Measurements from ENCODE around the gene RAF1.
"Not testable (repeated sequence)": the region's sequence is repeated elsewhere in the genome, so short reads cannot be mapped to it uniquely, and the experiment has no call there.

The RAF1 gene

GRCh38 chr3:12556690-12557472 lies 107.0 kb downstream of the RAF1 start, which contains the start of gene MKRN2:
TSS of gene MKRN2 (plus strand) at chr3:12557087. CDS start at chr3:12557151, 64 bp downstream.
- peak; percentile 24 for DNase-seq

- no peak for DNase-seq
These were observed 107.6 kb downstream of the RAF1 start for GRCh38 chr3:12556314-12556689.

- no peak for DNase-seq
These were observed 110.0 kb downstream of the RAF1 start for GRCh38 chr3:12553921-12554391.

GRCh38 chr3:12549971-12550760 lies 113.8 kb downstream of the RAF1 start:
- DNase-seq = no peak

GRCh38 chr3:12545473-12545791 lies 118.5 kb downstream of the RAF1 start, which contains the start of gene MKRN2OS:
TSS of gene MKRN2OS (minus strand) at chr3:12545499. CDS start at chr3:12545464, 35 bp downstream.
- DNase-seq = no peak

- DNase-seq = no peak
These were observed 119.1 kb downstream of the RAF1 start for GRCh38 chr3:12544652-12545472.

- not testable (repeated sequence) for DNase-seq
These were observed 120.4 kb downstream of the RAF1 start for GRCh38 chr3:12543497-12543896.

GRCh38 chr3:12541625-12542024 lies 122.3 kb downstream of the RAF1 start:
- no peak for DNase-seq

- DNase-seq = no peak
These were observed 127.5 kb downstream of the RAF1 start for GRCh38 chr3:12536423-12536822.
